H1 (cell line): ENCODE measurements around the gene NUTM2E. TPM values are rescaled to one million over a fixed set of nuclear protein-coding genes. Genes with fewer than 3 reads are reported as not detected.
"Not testable (repeated sequence)": the region's sequence is repeated elsewhere in the genome, so short reads cannot be mapped to it uniquely, and the experiment has no call there.

Experiments used
- CTCF ChIA-PET: fragments of 300-600 bp; sonication (Branson Sonifier 250); formaldehyde crosslinking; loops from one replicate; lab custom pipeline; 2021; ENCODE audit not compliant: partially characterized antibody; lab: Charles Lee
- POLR2A ChIA-PET: fragments of 300-600 bp; sonication (Branson Sonifier 250); formaldehyde crosslinking; loops from one replicate; lab custom pipeline; 2021; ENCODE audit warnings: inconsistent platforms; ENCODE audit not compliant: partially characterized antibody; lab: Charles Lee
- DNase-seq, 2 experiments: peaks; one replicate each; pipeline versions ENCODE4 v3.0.0 to v3.0.0-alpha.2; 2010 to 2022; ENCODE audit warnings: low spot score in 2 of 2, low read depth in 1 of 2, mixed read lengths in 1 of 2
- FAIRE-seq: peaks from 2 replicates; lab custom pipeline; 2011; peaks lifted over from hg19 to GRCh38; lab: Jason Lieb, UNC
- H2AFZ ChIP-seq: 2 replicates; pipeline ENCODE4 v1.8.1; 2012; ENCODE audit warnings: low read length, inconsistent platforms
- H2AK5ac ChIP-seq: 2 replicates; pipeline ENCODE4 v1.6.1; 2013; ENCODE audit warnings: low read depth, low read length
- H2BK120ac ChIP-seq: replicated peaks from 2 replicates; pipeline ENCODE3; 2013; ENCODE audit warnings: low read depth, low read length, inconsistent platforms
- H2BK12ac ChIP-seq: 2 replicates; pipeline ENCODE4 v1.6.1; 2013; ENCODE audit warnings: low read depth, low read length
- H2BK15ac ChIP-seq: 2 replicates; pipeline ENCODE4 v1.6.1; 2013; ENCODE audit warnings: low read length
- H2BK20ac ChIP-seq: 2 replicates; pipeline ENCODE4 v1.6.1; 2013; ENCODE audit warnings: low read length
- H2BK5ac ChIP-seq: 2 replicates; pipeline ENCODE4 v1.6.1; 2013; ENCODE audit warnings: low read depth, low read length
- H3K14ac ChIP-seq: 2 replicates; pipeline ENCODE4 v1.6.1; 2013; ENCODE audit warnings: inconsistent platforms; ENCODE audit not compliant: insufficient read length
- H3K18ac ChIP-seq: 2 replicates; pipeline ENCODE4 v1.6.1; 2013; ENCODE audit warnings: low read length; ENCODE audit errors: extremely low read depth
- H3K23ac ChIP-seq: 2 replicates; pipeline ENCODE4 v1.6.1; 2013; ENCODE audit warnings: inconsistent platforms; ENCODE audit not compliant: insufficient read length
- H3K23me2 ChIP-seq: 2 replicates; pipeline ENCODE4 v1.6.1; 2013; ENCODE audit warnings: low read depth, low read length
- H3K27ac ChIP-seq: 2 replicates; pipeline ENCODE4 v1.6.1; 2011; ENCODE audit warnings: low read depth, low read length, inconsistent platforms
- H3K27me3 ChIP-seq, 4 experiments: replicated peaks in 1 of 4; 1 replicate in 1 of 4; 2 replicates in 3 of 4; pipeline versions ENCODE4 v1.6.1 to v1.8.1; 2011 to 2013; ENCODE audit warnings: low read length in 3 of 4, mild to moderate bottlenecking in 3 of 4, inconsistent platforms in 2 of 4, mixed read lengths in 2 of 4, moderate library complexity in 1 of 4; ENCODE audit not compliant: control insufficient read depth in 3 of 4, insufficient read depth in 3 of 4; ENCODE audit errors: extremely low read depth in 1 of 4
- H3K36me3 ChIP-seq, 4 experiments: 2 replicates each; pipeline versions ENCODE4 v1.6.1 to v1.8.1; 2011 to 2013; ENCODE audit warnings: mild to moderate bottlenecking in 4 of 4, low read length in 3 of 4, moderate library complexity in 2 of 4, control low read depth in 1 of 4, inconsistent platforms in 1 of 4; ENCODE audit not compliant: insufficient read depth in 4 of 4, control insufficient read depth in 2 of 4
- H3K4ac ChIP-seq: replicated peaks from 2 replicates; pipeline ENCODE3; 2013; ENCODE audit warnings: low read length, low read depth, mixed read lengths, inconsistent platforms; ENCODE audit not compliant: insufficient read length
- H3K4me1 ChIP-seq, 4 experiments: replicated peaks in 1 of 4; 1 replicate in 1 of 4; 2 replicates in 3 of 4; pipeline versions ENCODE4 v1.6.1 to v1.8.1; 2011 to 2013; ENCODE audit warnings: low read length in 3 of 4, inconsistent platforms in 2 of 4, mixed read lengths in 1 of 4; ENCODE audit not compliant: insufficient read depth in 4 of 4, control insufficient read depth in 3 of 4
- H3K4me2 ChIP-seq, 2 experiments: 2 replicates each; pipeline versions ENCODE4 v1.6.1 to v1.8.1; 2011 to 2013; ENCODE audit warnings: low read depth in 2 of 2, low read length in 2 of 2, control low read depth in 1 of 2, inconsistent platforms in 1 of 2, mild to moderate bottlenecking in 1 of 2; ENCODE audit not compliant: insufficient read depth in 1 of 2
- H3K4me3 ChIP-seq, 4 experiments: fragments of 200-600, 300-600 bp in 1 of 4; sonication (generic), shearing (Covaris generic), sonication (Bioruptor Twin) in 1 of 4; 2 replicates each; pipeline versions ENCODE4 v1.5.1 to v1.8.1; 2011 to 2016; ENCODE audit warnings: low read length in 4 of 4, low read depth in 3 of 4, control low read depth in 2 of 4, inconsistent platforms in 2 of 4, mild to moderate bottlenecking in 2 of 4, mixed read lengths in 1 of 4, moderate library complexity in 1 of 4; ENCODE audit not compliant: insufficient read depth in 2 of 4; ENCODE audit errors: extremely low read depth in 1 of 4
- H3K56ac ChIP-seq: replicated peaks from 2 replicates; pipeline ENCODE3; 2013; ENCODE audit warnings: low read depth, mild to moderate bottlenecking, mixed read lengths, low read length, inconsistent platforms; ENCODE audit not compliant: insufficient read length
- H3K79me1 ChIP-seq: 2 replicates; pipeline ENCODE4 v1.6.1; 2013; ENCODE audit warnings: low read depth, low read length, control low read depth
- H3K79me2 ChIP-seq, 2 experiments: 2 replicates each; pipeline versions ENCODE4 v1.6.1 to v1.8.1; 2012 to 2013; ENCODE audit warnings: low read length in 2 of 2, mild to moderate bottlenecking in 2 of 2, inconsistent platforms in 1 of 2; ENCODE audit not compliant: insufficient read depth in 2 of 2, control insufficient read depth in 1 of 2
- H3K9ac ChIP-seq, 4 experiments: replicated peaks in 1 of 4; 1 replicate in 1 of 4; 2 replicates in 3 of 4; pipeline versions ENCODE4 v1.6.1 to v1.8.1; 2011 to 2013; ENCODE audit warnings: low read depth in 3 of 4, low read length in 3 of 4, control low read depth in 2 of 4, mild to moderate bottlenecking in 2 of 4, moderate library complexity in 2 of 4, inconsistent platforms in 1 of 4; ENCODE audit errors: extremely low read depth in 1 of 4
- H3K9me3 ChIP-seq, 2 experiments: 2 replicates each; pipeline versions ENCODE4 v1.6.1 to v1.8.1; 2012 to 2013; ENCODE audit warnings: mild to moderate bottlenecking in 2 of 2, moderate library complexity in 2 of 2, control low read depth in 1 of 2, inconsistent platforms in 1 of 2, low read depth in 1 of 2, low read length in 1 of 2, mixed read lengths in 1 of 2; ENCODE audit not compliant: insufficient read depth in 2 of 2
- H4K20me1 ChIP-seq, 2 experiments: replicated peaks in 1 of 2; 2 replicates each; pipeline versions ENCODE3 to v1.8.1; 2011 to 2013; ENCODE audit warnings: inconsistent platforms in 2 of 2, low read length in 2 of 2, mild to moderate bottlenecking in 1 of 2; ENCODE audit not compliant: insufficient read depth in 2 of 2, control insufficient read depth in 1 of 2
- H4K5ac ChIP-seq: 2 replicates; pipeline ENCODE4 v1.6.1; 2013; ENCODE audit warnings: low read length, low read depth, mixed read lengths, inconsistent platforms; ENCODE audit not compliant: insufficient read length
- H4K8ac ChIP-seq: 2 replicates; pipeline ENCODE4 v1.8.0; 2013; ENCODE audit warnings: mild to moderate bottlenecking, moderate library complexity, low read length, inconsistent platforms; ENCODE audit not compliant: insufficient read depth; ENCODE audit errors: extremely low read depth
- H4K91ac ChIP-seq: replicated peaks from 2 replicates; pipeline ENCODE3; 2013; ENCODE audit warnings: low read length, mixed read lengths, inconsistent platforms; ENCODE audit not compliant: insufficient read length
- WGBS, 2 experiments: shearing (Covaris generic) in 1 of 2; methylation state at CpG; one replicate each; pipeline versions ENCODE4 v1.1.6 to v1.1.7; 2013 to 2015; ENCODE audit warnings: low lambda C conversion rate in 2 of 2, mixed read lengths in 2 of 2, inconsistent platforms in 1 of 2, low coverage in 1 of 2, missing lambda C conversion rate in 1 of 2; ENCODE audit not compliant: insufficient replicate concordance in 2 of 2, insufficient coverage in 1 of 2, insufficient read length in 1 of 2; ENCODE audit errors: extremely low coverage in 1 of 2, missing lambda C conversion rate in 1 of 2; 5-methylcytosine and 5-hydroxymethylcytosine counted together
- polyA plus RNA-seq, 7 experiments: library from polyadenylated mRNA; depleted of rRNA in 3 of 7; stranded (reverse) in 5 of 7; unstranded in 2 of 7; fragments of >200 nt in 5 of 7; fragments of 200-250 nt in 2 of 7; gene quantifications; 1 replicate in 5 of 7; 2 replicates in 1 of 7; 4 replicates in 1 of 7; pipeline versions ENCODE4 v1.2.1 to v1.2.3, GENCODE V29; 2011 to 2013; ENCODE audit warnings: missing spikeins in 2 of 7, mixed read lengths in 2 of 7
- total RNA-seq: library from RNA; stranded (reverse); fragmentation: NEBNext Ultra II Directional; extraction: Animal tissue kit (Norgen Biotek cat#: 25700); gene quantifications from 2 replicates; pipeline ENCODE4 v1.2.1, GENCODE V29; 2021

The NUTM2E gene
- total and polyA plus RNA-seq, 2 of the 8 experiments (the other 6 are each of a cell fraction or from before 2014, with no cell fraction given), result 0.02 to 0.28 TPM

GRCh38 chr10:79787455-79787952 lies 39.0 kb upstream of the NUTM2E start:
- H3K23ac ChIP-seq, H3K4ac ChIP-seq, H2AK5ac ChIP-seq, H3K79me1 ChIP-seq, H3K23me2 ChIP-seq, CTCF ChIA-PET, H2AFZ ChIP-seq, H3K14ac ChIP-seq, H2BK5ac ChIP-seq, H3K9me3 ChIP-seq, H4K91ac ChIP-seq, H3K56ac ChIP-seq, H4K20me1 ChIP-seq, H3K18ac ChIP-seq, H3K27ac ChIP-seq, FAIRE-seq, H3K9ac ChIP-seq, DNase-seq, H2BK15ac ChIP-seq, H3K4me3 ChIP-seq, H4K5ac ChIP-seq, H2BK120ac ChIP-seq, H2BK12ac ChIP-seq, H3K27me3 ChIP-seq, H3K4me1 ChIP-seq, H3K36me3 ChIP-seq, H3K79me2 ChIP-seq, H4K8ac ChIP-seq, H3K4me2 ChIP-seq, POLR2A ChIA-PET, H2BK20ac ChIP-seq: not testable (repeated sequence)

GRCh38 chr10:79789351-79789750 lies 37.2 kb upstream of the NUTM2E start:
- H2BK120ac ChIP-seq, H3K9me3 ChIP-seq, H3K79me2 ChIP-seq, H4K5ac ChIP-seq, H3K36me3 ChIP-seq, DNase-seq, H3K27me3 ChIP-seq, H3K56ac ChIP-seq, H3K9ac ChIP-seq, H3K23ac ChIP-seq, H4K8ac ChIP-seq, H2AK5ac ChIP-seq, H3K18ac ChIP-seq, CTCF ChIA-PET, H2BK15ac ChIP-seq, H2AFZ ChIP-seq, H3K14ac ChIP-seq, H3K4me2 ChIP-seq, H4K91ac ChIP-seq, H3K79me1 ChIP-seq, H3K23me2 ChIP-seq, H4K20me1 ChIP-seq, H2BK20ac ChIP-seq, H3K27ac ChIP-seq, H2BK5ac ChIP-seq, FAIRE-seq, H3K4ac ChIP-seq, H3K4me1 ChIP-seq, POLR2A ChIA-PET, H3K4me3 ChIP-seq, H2BK12ac ChIP-seq: not testable (repeated sequence)
- 82% methylated on average over 2 of the region's 2 CpGs; no CpG with 5 or more reads in 1 of the 2 experiments for WGBS, 2 experiments
